D341Med (cell line): Measurements from ENCODE around the gene XRN2.
A peak's percentile ranks its signal among the peaks of the same experiment; 100 is the strongest.

Experiments
- DNase-seq: peaks from one replicate; pipeline ENCODE4 v3.0.0; 2012; ENCODE audit warnings: low spot score

The XRN2 gene

GRCh38 chr20:21301940-21302663 lies 1.0 kb upstream of the XRN2 start:
- DNase-seq = no peak

GRCh38 chr20:21302664-21303060 lies 469 bp upstream of the XRN2 start:
- DNase-seq = no peak

- DNase-seq = no peak
Measured at GRCh38 chr20:21303872-21304586, 898 bp downstream of the XRN2 start.

- no peak for DNase-seq
Measured at GRCh38 chr20:21308340-21308739, 5.2 kb downstream of the XRN2 start.

GRCh38 chr20:21309678-21310467 lies 6.7 kb downstream of the XRN2 start:
- DNase-seq = no peak

- no peak for DNase-seq
Measured at GRCh38 chr20:21312813-21313474, 9.8 kb downstream of the XRN2 start.

- no peak for DNase-seq
Measured at GRCh38 chr20:21315138-21315537, 12.0 kb downstream of the XRN2 start.

GRCh38 chr20:21322083-21322710 lies 19.1 kb downstream of the XRN2 start:
- no peak for DNase-seq

GRCh38 chr20:21322921-21323331 lies 19.8 kb downstream of the XRN2 start:
- no peak for DNase-seq

- no peak for DNase-seq
Measured at GRCh38 chr20:21323640-21324039, 20.5 kb downstream of the XRN2 start.

- no peak for DNase-seq
Measured at GRCh38 chr20:21324126-21324525, 21.0 kb downstream of the XRN2 start.

- DNase-seq = no peak
Measured at GRCh38 chr20:21325296-21325695, 22.2 kb downstream of the XRN2 start.

GRCh38 chr20:21326700-21327099 lies 23.6 kb downstream of the XRN2 start:
- DNase-seq = no peak

GRCh38 chr20:21336455-21337151 lies 33.5 kb downstream of the XRN2 start:
- DNase-seq = no peak

- DNase-seq = no peak
Measured at GRCh38 chr20:21338291-21338690, 35.2 kb downstream of the XRN2 start.

GRCh38 chr20:21339499-21339898 lies 36.4 kb downstream of the XRN2 start:
- DNase-seq = no peak

- DNase-seq = no peak
Measured at GRCh38 chr20:21340991-21341697, 38.0 kb downstream of the XRN2 start.

- DNase-seq = no peak
Measured at GRCh38 chr20:21342656-21343345, 39.7 kb downstream of the XRN2 start.

- DNase-seq = peak; percentile 42
Measured at GRCh38 chr20:21344206-21344900, 41.2 kb downstream of the XRN2 start.
